T-helper 1 cell (primary cell): ENCODE measurements around the gene NUP160.
"Not testable (repeated sequence)": the region's sequence is repeated elsewhere in the genome, so short reads cannot be mapped to it uniquely, and the experiment has no call there.

Source experiments
- DNase-seq, 5 donors: peaks; one replicate each; pipeline ENCODE4 v3.0.0-alpha.2; 2012 to 2020

The NUP160 gene

DNA sequence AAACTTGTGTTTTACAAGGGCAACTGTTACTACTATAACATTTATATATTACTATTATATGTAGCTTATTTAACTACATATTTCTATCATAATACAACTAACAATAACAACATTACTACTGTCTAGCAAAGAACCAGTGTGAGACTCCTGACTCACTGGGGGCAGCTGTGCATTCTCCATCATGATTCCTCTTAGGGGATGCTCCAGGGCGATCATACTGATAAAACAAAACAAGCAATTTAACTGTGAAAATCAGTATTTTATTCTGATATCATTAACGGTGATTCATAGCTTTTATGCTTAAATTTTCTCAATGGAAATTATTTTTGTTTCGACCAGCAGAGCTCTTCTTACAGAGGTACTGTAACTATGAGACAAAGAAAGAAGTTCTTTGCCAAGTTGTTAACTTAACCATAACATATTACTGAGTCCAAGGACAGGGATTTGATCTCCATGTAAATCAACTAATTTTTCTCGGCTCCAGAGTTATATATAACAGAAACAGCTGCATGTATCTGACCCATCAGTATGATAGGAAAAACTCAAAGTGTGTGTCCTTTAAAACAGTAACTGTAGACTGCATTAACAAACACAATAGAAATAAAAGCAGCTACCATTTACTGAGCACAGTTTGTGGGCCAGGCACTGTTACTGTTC is 56.2 kb downstream of the NUP160 start:
- DNase-seq: no peak

- not testable (repeated sequence) for DNase-seq
These were observed 58.1 kb downstream of the NUP160 start for GRCh38 chr11:47790017-47790416.

- no peak for DNase-seq
These were observed 60.0 kb downstream of the NUP160 start for GRCh38 chr11:47788181-47788580.

GRCh38 chr11:47786373-47786772 is 61.8 kb downstream of the NUP160 start:
- no peak for DNase-seq

DNA sequence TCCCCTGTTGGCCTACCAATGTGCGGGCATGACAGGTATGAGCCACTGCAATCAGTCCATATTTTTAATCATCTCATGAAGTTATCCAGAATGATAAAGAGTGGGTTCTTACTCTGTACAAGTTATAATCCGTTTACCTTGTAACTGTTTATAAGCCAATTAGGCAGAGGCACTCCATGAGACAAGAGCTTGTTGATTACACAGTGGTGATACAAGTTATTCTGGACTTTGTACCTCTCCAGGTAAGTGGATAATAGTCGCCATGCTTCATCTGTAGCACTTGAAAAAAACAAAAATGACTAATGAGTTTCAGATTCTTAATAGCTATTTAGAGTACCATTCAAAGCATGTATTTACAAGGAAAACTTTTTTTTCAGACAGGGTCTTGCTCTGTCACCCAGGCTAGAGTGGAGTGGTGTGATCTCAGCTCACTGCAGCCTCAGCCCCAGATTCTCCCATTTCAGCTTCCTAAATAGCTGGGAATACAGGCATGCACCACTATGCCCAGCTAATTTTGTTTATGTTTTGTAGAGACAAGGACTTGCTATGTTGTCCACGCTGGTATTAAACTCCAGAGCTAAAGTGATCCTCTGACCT is 63.3 kb downstream of the NUP160 start:
- no peak for DNase-seq

- no peak for DNase-seq
These were observed 65.0 kb downstream of the NUP160 start for GRCh38 chr11:47783087-47783610.

DNA sequence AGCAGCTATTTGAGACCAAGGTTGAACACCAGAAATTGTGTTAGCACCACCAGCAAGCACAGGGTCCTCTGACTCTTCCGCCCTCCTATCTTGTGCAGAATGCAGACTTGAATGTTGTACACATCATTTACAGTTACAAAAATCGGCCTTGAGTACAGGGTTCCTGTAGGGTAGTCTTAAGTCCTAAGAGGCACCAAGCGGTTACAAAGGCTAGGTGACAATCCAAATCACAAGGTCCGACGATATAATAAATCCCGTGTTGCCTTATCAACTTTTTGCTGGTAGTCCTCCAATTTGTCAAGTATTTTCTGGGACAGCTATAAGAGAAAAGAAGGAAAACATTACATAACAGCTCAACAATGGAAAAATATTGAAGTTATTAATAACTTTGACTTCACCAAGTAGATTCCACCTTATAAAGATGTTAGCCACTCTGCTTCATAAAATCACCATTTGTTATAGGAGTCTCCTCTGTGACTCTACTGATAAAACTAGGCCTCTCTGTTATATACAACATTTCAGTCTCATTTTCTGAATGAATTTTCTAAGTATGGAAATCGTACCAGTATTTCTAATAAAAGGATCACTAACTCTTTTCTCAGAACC is 69.2 kb downstream of the NUP160 start:
- DNase-seq: no peak

- DNase-seq: no peak
These were observed 72.8 kb downstream of the NUP160 start for GRCh38 chr11:47775240-47775869.

GRCh38 chr11:47773882-47774281 is 74.3 kb downstream of the NUP160 start:
- no peak for DNase-seq

- DNase-seq: not testable (repeated sequence)
These were observed 78.6 kb downstream of the NUP160 start for GRCh38 chr11:47769556-47769955.

GRCh38 chr11:47768101-47768612 is 80.0 kb downstream of the NUP160 start:
- peak in 3 of 5 donors; percentile 7 to 51 (median 8) for DNase-seq

DNA sequence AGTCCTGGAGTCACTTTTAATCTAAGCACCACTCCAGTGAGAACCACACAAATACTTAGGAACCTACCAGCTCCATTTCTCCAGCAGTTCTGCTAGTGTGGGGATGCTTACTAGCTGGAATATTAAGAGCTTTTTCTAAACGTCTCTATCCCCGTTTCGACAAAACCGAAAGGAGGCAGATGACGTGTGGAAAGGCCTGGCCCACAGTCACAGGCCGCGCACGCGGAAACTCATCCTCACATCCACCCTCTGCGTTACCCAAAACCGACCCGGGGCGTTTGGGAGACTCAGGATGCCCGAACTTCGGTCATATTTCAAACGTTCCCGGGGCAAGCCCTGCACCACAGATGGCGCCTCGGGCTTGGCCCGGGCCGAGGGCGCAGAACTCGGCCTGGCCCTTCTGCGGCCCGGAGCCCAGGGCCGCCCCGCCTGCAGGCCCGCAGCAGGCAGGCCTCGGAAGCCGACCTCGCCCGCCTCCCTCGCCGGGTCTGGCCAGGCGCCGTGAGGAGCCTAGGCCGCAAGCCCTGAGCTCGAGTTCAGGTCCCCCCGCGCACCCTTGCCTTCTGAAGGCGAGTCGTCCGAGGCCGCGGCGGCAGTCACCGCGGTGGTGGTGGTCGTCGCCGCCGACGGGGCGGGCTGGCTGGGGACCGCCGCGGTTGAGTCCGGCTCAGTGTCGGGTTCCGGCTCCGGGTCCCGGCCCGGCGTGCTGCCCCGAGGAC is 81.5 kb downstream of the NUP160 start:
- DNase-seq: peak; percentile 52 to 78 (median 68)

- DNase-seq: peak in 1 of 5 donors; percentile 28
These were observed 83.1 kb downstream of the NUP160 start for GRCh38 chr11:47765086-47765485.

DNA sequence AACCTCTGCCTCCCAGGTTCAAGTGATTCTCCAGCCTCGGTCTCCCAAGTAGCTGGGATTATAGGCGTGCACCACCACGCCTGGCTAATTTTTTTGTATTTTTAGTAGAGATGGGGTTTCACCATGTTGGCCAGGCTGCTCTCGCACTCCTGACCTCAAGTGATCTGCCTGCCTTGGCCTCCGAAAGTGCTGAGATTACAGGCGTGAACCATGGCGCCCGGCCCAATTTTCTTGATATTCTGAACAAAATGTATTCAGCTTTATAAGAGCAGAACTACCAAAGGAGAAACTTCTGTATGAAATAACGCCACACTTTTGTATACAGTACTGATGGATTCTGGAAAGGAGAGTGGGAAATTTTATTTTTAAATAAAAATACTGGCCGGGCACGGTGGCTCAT is 88.9 kb downstream of the NUP160 start:
- not testable (repeated sequence) for DNase-seq

DNA sequence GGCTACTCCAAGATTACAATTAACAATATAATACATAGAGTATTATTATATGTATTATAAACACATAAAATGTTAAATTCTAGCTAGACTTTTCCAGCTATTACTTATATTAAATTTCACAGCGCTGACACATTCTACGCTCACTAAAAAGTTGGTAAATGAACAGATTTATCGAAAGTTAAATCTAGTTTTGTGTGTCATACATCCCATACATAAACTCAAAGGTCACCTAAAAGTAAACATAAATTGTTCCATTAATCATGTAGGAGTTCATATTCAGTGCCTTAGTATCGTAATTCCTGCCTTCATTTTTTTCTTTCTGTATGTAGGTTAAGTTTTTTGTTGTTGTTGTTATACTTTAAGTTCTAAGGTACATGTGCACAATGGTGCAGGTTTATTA is 91.9 kb downstream of the NUP160 start:
- no peak for DNase-seq

- no peak for DNase-seq
These were observed 97.4 kb downstream of the NUP160 start for GRCh38 chr11:47750725-47751124.

DNA sequence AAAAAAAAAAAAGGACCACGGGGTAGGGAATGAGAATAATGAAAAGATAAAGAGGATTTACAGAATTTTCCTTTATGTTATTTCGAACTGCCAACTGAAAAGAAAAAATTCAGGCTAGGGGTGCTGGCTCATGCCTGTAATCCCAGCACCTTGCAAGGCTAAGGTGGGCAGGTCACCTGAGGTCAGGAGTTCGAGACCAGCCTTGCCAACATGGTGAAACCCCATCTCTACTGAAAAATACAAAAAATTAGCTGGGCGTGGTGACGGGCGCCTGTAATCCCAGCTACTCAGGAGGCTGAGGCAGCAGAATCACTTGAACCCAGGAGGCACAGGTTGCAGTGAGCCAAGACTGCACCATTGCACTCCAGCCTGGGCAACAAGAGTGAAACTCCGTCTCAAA is 105.7 kb downstream of the NUP160 start:
- not testable (repeated sequence) for DNase-seq

GRCh38 chr11:47737817-47738216 is 110.3 kb downstream of the NUP160 start:
- DNase-seq: not testable (repeated sequence)

DNA sequence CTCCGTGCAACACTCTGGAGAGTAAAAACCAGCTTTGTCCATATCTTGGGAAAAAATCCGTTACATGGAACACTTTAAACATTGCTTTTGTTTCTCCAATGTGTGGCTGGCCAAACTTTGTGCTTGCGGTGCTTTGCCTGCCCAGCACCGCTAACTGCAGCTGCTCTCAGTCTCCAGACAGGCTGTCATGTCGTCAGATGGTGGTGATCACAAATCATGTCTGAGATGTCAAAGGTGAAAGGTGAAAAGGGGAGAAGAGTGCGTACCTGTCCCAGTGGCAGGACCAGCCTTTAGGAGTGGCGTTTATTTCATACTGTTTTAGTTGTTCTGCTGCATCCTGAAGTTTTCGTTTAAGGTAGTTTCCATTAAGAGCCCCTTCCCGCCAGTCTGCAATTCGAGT is 115.9 kb downstream of the NUP160 start:
- DNase-seq: no peak

DNA sequence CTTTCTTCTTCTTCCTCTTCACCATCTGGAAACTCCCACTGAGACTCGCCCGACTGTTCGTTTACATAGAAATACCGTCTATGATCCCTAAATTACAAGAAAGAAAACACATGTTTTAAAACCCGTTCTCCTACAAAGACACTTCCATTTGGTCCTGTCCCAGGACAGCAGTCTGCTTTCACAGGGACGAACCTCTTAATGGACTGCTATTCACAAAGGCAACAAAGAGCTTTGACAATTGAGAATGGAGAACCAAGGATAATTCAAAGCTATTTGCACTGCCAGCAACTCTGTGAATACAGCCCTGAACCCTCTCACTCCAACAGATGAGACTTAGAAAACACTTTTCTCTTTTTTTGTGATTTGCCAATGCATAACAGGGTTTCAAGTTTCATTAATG is 116.7 kb downstream of the NUP160 start:
- no peak for DNase-seq
